HG02588 (cell line): ENCODE measurements around the gene STAU1.

Experiments used
- ATAC-seq: cut with Tn5 transposase; IDR thresholded peaks from one replicate; pipeline ENCODE4 v1.9.1; 2021; ENCODE audit warnings: mild to moderate bottlenecking, moderate library complexity; ENCODE audit not compliant: unreplicated experiment

STAU1 gene

GRCh38 chr20:49078310-49078709, 109.8 kb downstream of the STAU1 start:
- ATAC-seq = no peak

- ATAC-seq = no peak
These were observed 113.6 kb downstream of the STAU1 start for GRCh38 chr20:49074521-49074920.
